ENCODE data around the gene ENTPD2. TPM values are rescaled to one million over a fixed set of nuclear protein-coding genes. Genes with fewer than 3 reads are reported as not detected.
"Not testable (repeated sequence)": the region's sequence is repeated elsewhere in the genome, so short reads cannot be mapped to it uniquely, and the experiment has no call there.

The ENTPD2 gene
- total and polyA plus RNA-seq, 8 donors, result 0.91 to 6.5 (median 2.7) TPM

DNA sequence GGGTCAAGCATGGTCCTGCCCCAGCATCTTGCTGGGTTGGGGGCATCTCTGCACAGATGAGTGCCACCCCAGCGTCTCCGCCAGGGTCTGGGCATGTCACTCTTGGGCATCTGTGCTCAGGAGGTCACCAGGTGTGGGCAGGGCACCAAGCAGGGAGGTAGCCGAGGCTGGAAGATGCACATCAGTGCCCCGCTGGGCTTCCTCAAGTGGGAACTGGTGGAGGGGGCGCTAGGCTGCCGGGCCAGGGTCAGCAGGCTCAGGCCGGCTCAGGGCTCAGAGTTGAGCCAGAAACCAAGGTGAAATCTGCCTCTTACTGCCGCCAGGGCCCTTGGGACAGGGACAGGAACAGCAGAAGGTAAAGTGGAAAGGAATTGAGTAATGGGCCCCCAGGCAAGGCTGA lies 17.9 kb downstream of the ENTPD2 start:
- no peaks in the 10 kb centered on the region for H3K27me3 ChIP-seq
- H3K36me3 ChIP-seq, result peaks cover 0 to 7% (median 0%) of the 10 kb centered on the region in 3 donors
- H3K27ac ChIP-seq, result no peak overlapping the region
- WGBS, 2 donors, result 66 to 74% methylated on average over 8 of the region's 8 CpGs
- no peak overlapping the region for H3K4me3 ChIP-seq
- no peak for DNase-seq
- no peaks in the 10 kb centered on the region for H3K4me1 ChIP-seq
- peak in 1 of 4 donors; percentile 5 for ATAC-seq
- intact Hi-C loops (cut with DNase I), result loop anchor here in 2 of 3 donors (5.0 kb wide), 2 partner anchors 89 to 249 kb away; partner anchors contain the start of gene C8G (in 1 of the 2)
- TF ChIP-seq, protein P1, sequence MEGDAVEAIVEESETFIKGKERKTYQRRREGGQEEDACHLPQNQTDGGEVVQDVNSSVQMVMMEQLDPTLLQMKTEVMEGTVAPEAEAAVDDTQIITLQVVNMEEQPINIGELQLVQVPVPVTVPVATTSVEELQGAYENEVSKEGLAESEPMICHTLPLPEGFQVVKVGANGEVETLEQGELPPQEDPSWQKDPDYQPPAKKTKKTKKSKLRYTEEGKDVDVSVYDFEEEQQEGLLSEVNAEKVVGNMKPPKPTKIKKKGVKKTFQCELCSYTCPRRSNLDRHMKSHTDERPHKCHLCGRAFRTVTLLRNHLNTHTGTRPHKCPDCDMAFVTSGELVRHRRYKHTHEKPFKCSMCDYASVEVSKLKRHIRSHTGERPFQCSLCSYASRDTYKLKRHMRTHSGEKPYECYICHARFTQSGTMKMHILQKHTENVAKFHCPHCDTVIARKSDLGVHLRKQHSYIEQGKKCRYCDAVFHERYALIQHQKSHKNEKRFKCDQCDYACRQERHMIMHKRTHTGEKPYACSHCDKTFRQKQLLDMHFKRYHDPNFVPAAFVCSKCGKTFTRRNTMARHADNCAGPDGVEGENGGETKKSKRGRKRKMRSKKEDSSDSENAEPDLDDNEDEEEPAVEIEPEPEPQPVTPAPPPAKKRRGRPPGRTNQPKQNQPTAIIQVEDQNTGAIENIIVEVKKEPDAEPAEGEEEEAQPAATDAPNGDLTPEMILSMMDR (IDR thresholded peaks at IDR 0.05), result no peak
- no peaks in the 10 kb centered on the region for H3K9me3 ChIP-seq
- FAIRE-seq, result no peak

DNA sequence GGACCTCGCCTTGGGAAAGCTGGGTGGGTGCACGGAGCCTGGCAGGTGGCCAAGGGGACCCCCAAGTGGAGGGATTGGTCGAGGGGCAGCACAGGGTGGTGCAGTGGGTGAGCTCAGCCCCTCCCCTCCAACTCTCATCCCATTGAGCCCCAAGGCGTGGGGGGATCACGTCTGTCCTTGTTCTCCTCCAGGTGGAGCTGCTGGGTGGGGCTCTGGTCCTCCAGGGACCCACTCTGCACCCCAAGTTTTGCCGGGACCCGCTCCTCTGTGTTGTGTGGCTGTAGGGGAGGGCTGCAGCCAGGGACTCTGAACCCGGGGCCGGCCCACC lies 18.4 kb downstream of the ENTPD2 start:
- 28 to 33% methylated on average over 9 of the region's 9 CpGs for WGBS, 2 donors
- no peak overlapping the region for H3K27ac ChIP-seq

DNA sequence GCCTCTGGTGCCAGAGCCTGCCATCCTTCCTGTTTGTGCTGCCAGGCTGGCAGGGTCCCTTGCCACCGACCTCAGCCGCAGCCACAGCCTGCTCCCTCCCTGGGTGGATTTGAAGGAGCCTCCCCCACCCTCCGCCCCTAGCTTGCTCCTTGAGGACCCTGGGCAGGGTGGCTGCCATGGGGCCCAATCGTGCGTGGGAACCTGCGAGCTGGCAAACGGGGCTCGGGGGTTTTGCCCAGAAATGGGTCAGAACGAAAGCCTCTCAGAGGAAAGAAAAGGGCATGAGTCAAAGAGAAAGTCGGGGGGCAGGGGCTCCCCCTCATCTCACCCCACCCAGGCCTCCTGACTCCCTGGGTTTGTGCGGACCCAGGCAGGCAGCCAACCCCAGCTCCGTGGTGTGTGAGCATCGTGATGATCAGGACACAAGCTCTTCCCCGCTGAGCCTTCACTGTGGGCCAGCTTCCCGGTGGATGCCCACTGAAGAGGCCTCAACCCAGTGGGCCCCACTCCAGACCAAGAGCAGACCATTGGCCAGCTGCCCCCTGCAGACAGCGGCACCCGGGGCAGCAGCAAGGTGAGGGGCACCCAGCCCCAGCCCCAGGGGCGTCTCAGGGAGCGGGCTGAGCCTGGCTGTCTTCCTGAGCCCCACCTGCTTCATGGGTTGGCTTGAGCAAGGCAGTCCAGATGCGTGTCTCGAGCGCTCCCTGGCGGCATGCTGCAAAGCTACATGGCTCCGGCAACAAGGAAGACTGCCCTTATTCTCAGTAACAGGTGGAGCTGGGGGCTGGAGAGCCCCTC lies 19.0 kb downstream of the ENTPD2 start:
- ATAC-seq (peak; percentile 82 to 91 (median 90)), DNase-seq (peak; percentile 73 to 95 (median 88)), FAIRE-seq (no peak)
- no peaks in the 10 kb centered on the region for H3K27me3 ChIP-seq
- peaks cover 0 to 7% (median 0%) of the 10 kb centered on the region in 3 donors for H3K36me3 ChIP-seq
- H3K4me1 ChIP-seq, result no peaks in the 10 kb centered on the region
- 17 to 20% methylated on average over 24 of the region's 24 CpGs for WGBS, 2 donors
- no peak overlapping the region for H3K27ac ChIP-seq
- TF ChIP-seq, protein P1 (IDR thresholded peaks at IDR 0.05), result peak; percentile 80 to 88 (median 83)
- intact Hi-C loops (cut with DNase I), result loop anchor here in 2 of 3 donors (5.0 kb wide), 3 partner anchors 88 to 263 kb away; partner anchors contain the start of gene C8G (in 1 of the 2)
- H3K4me3 ChIP-seq, result no peak overlapping the region
- no peaks in the 10 kb centered on the region for H3K9me3 ChIP-seq

More for the DNA sequence above, 18.4 kb downstream of the ENTPD2 start:
- intact Hi-C loops (cut with DNase I), result loop anchor here in 2 of 3 donors (5.0 kb wide), 2 partner anchors 88 to 248 kb away; partner anchors contain the start of gene C8G (in 1 of the 2)
- Histone ChIP-seq H3K9me3 (no peaks in the 10 kb centered on the region), H3K4me1 (no peaks in the 10 kb centered on the region), H3K36me3 (peaks cover 0 to 7% (median 0%) of the 10 kb centered on the region in 3 donors), H3K4me3 (no peak overlapping the region), H3K27me3 (no peaks in the 10 kb centered on the region)
- ATAC-seq, result peak; percentile 3 to 18 (median 6)
- DNase-seq, result no peak
- TF ChIP-seq, protein P1 (IDR thresholded peaks at IDR 0.05), result no peak
- no peak for FAIRE-seq

DNA sequence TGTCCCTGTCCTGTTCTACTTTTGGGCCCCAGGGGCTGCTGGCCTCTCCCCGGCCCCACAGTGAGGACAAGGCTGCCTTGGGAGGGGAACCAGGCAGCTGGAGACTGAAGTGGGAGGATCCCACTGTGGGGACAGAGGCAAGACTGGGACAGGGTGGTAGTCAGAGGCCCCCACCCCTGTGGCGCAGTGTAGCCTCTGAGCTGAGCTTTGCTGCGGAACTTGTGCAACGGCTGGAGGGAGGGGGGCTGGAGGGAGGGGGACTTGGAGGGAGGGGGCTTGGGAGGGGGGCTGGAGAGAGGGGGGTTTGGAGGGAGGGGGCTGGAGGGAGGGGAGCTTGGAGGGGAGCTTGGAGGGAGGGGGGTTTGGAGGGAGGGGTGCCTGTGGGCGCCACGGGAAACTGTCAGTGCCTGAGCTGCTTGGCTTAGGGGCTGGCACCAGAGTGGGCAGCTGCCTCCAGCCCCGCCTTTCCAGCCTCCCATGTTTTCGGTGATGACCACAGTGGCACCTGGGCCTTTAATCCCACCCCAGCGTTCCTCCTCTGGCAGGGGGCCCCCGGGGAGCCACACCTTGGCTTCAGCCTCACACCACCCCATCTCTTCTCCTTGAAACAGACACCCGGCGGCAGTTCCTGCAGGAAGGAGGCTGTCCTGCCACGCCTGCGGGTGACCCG lies 19.7 kb downstream of the ENTPD2 start:
- Histone ChIP-seq H3K4me3 (no peak overlapping the region), H3K27ac (no peak overlapping the region), H3K36me3 (peaks cover 0 to 4% (median 0%) of the 10 kb centered on the region in 3 donors), H3K9me3 (no peaks in the 10 kb centered on the region), H3K4me1 (peaks cover under 1 to 2% (median under 1%) of the 10 kb centered on the region in 3 donors), H3K27me3 (no peaks in the 10 kb centered on the region)
- FAIRE-seq (no peak), DNase-seq (no peak), ATAC-seq (no peak)
- intact Hi-C loops (cut with DNase I), result loop anchor here in 1 of 3 donors (5.0 kb wide), 1 partner anchor 262 kb away; no protein-coding TSS in a partner anchor
- WGBS, 2 donors, result 54 to 82% methylated on average over 10 to 15 of the region's 15 CpGs
- TF ChIP-seq, protein P1 (IDR thresholded peaks at IDR 0.05), result no peak

DNA sequence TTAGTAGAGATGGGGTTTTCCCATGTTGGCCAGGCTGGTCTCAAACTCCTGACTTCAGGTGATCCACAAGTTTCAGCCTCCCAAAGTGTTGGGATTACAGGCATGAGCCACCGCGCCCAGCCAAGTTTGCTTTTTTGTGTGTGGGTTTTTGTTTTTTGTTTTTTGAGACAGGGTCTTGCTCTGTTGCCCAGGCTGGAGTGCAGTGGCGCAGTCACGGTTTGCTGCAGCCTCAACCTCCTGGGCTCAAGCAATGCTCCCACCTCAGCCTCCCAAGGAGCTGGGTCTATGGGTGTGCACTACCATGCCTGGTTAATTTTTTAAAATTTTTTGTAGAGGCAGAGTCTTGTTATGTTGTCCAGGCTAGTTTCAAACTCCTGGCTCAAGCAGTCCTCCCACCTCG lies 20.4 kb downstream of the ENTPD2 start:
- not testable (repeated sequence) for DNase-seq, H3K27me3 ChIP-seq, H3K4me3 ChIP-seq, H3K36me3 ChIP-seq, H3K27ac ChIP-seq, H3K9me3 ChIP-seq, H3K4me1 ChIP-seq, ATAC-seq, FAIRE-seq
- 95 to 97% methylated on average over 5 of the region's 5 CpGs for WGBS, 2 donors
- intact Hi-C loops (cut with DNase I), result loop anchor here in 1 of 3 donors (5.0 kb wide), 1 partner anchor 261 kb away; no protein-coding TSS in a partner anchor
